Right forelimb (tissue), 1 donor: ENCODE measurements around the gene PACSIN3.
A peak's percentile ranks its signal among the peaks of the same experiment; 100 is the strongest.
"Not testable (repeated sequence)": the region's sequence is repeated elsewhere in the genome, so short reads cannot be mapped to it uniquely, and the experiment has no call there.

Experiments
- DNase-seq: peaks from one replicate; pipeline ENCODE4 v3.0.0-alpha.2; 2018

The PACSIN3 gene

GRCh38 chr11:47191137-47191536, 4.9 kb upstream of the PACSIN3 start:
- DNase-seq = not testable (repeated sequence)

- no peak for DNase-seq
These were observed 3.0 kb upstream of the PACSIN3 start for GRCh38 chr11:47189100-47189834.

GRCh38 chr11:47188259-47188658, 2.0 kb upstream of the PACSIN3 start:
- DNase-seq = no peak

- DNase-seq = no peak
These were observed 1.5 kb upstream of the PACSIN3 start for GRCh38 chr11:47187723-47188122.

GRCh38 chr11:47186700-47187695, 764 bp upstream of the PACSIN3 start:
- DNase-seq = peak; percentile 66

GRCh38 chr11:47185305-47186075, 744 bp downstream of the PACSIN3 start:
- DNase-seq = peak; percentile 80

GRCh38 chr11:47184711-47185304, 1.4 kb downstream of the PACSIN3 start:
- DNase-seq = no peak

GRCh38 chr11:47183969-47184368, 2.3 kb downstream of the PACSIN3 start:
- no peak for DNase-seq

GRCh38 chr11:47183031-47183856, 3.0 kb downstream of the PACSIN3 start:
- no peak for DNase-seq

GRCh38 chr11:47182380-47182779, 3.9 kb downstream of the PACSIN3 start:
- no peak for DNase-seq

GRCh38 chr11:47181271-47181670, 5.0 kb downstream of the PACSIN3 start:
- DNase-seq = no peak

- no peak for DNase-seq
These were observed 6.0 kb downstream of the PACSIN3 start for GRCh38 chr11:47180006-47180787.

- no peak for DNase-seq
These were observed 6.6 kb downstream of the PACSIN3 start for GRCh38 chr11:47179655-47179991.

GRCh38 chr11:47178737-47179654, 7.2 kb downstream of the PACSIN3 start:
- no peak for DNase-seq

- no peak for DNase-seq
These were observed 7.9 kb downstream of the PACSIN3 start for GRCh38 chr11:47178316-47178715.

GRCh38 chr11:47177846-47178245, 8.4 kb downstream of the PACSIN3 start:
- no peak for DNase-seq

GRCh38 chr11:47177229-47177845, 8.9 kb downstream of the PACSIN3 start:
- no peak for DNase-seq

GRCh38 chr11:47176328-47177228, 9.7 kb downstream of the PACSIN3 start, which contains the start of gene ARFGAP2:
TSS of gene ARFGAP2 (minus strand) at chr11:47176879. CDS start at chr11:47176853, 26 bp downstream.
- peak; percentile 98 for DNase-seq
